NCI-H345 treated with DMSO at 0.1 percent for 48 hours (cell line): ENCODE measurements around the gene HTR4.

Experiments used
- DNase-seq: peaks from one replicate; lab custom pipeline; 2025; ENCODE audit not compliant: unreplicated experiment; lab: John Stamatoyannopoulos, UW

Gene HTR4

GRCh38 chr5:148665431-148665830 is 11.1 kb upstream of the HTR4 start:
- DNase-seq, result no peak

- DNase-seq, result no peak
Observed at GRCh38 chr5:148663509-148663908, 9.2 kb upstream of the HTR4 start.

GRCh38 chr5:148660346-148660660 is 6.0 kb upstream of the HTR4 start:
- DNase-seq, result no peak

GRCh38 chr5:148659641-148660345 is 5.5 kb upstream of the HTR4 start:
- no peak for DNase-seq

GRCh38 chr5:148653291-148653835 is 964 bp downstream of the HTR4 start:
- DNase-seq, result no peak

- no peak for DNase-seq
Observed at GRCh38 chr5:148651528-148651927, 2.8 kb downstream of the HTR4 start.

GRCh38 chr5:148645527-148645926 is 8.8 kb downstream of the HTR4 start:
- DNase-seq, result no peak

- no peak for DNase-seq
Observed at GRCh38 chr5:148641735-148642134, 12.6 kb downstream of the HTR4 start.

- DNase-seq, result no peak
Observed at GRCh38 chr5:148640471-148640870, 13.9 kb downstream of the HTR4 start.

GRCh38 chr5:148639081-148639480 is 15.2 kb downstream of the HTR4 start:
- no peak for DNase-seq

GRCh38 chr5:148636353-148636752 is 18.0 kb downstream of the HTR4 start:
- no peak for DNase-seq

GRCh38 chr5:148635321-148636083 is 18.8 kb downstream of the HTR4 start:
- DNase-seq, result no peak

GRCh38 chr5:148633067-148633377 is 21.3 kb downstream of the HTR4 start:
- no peak for DNase-seq

- DNase-seq, result no peak
Observed at GRCh38 chr5:148632255-148633066, 21.9 kb downstream of the HTR4 start.

GRCh38 chr5:148626986-148627385 is 27.3 kb downstream of the HTR4 start:
- DNase-seq, result no peak

- no peak for DNase-seq
Observed at GRCh38 chr5:148626081-148626613, 28.2 kb downstream of the HTR4 start.

- no peak for DNase-seq
Observed at GRCh38 chr5:148625250-148625649, 29.1 kb downstream of the HTR4 start.

GRCh38 chr5:148623741-148624140 is 30.6 kb downstream of the HTR4 start:
- no peak for DNase-seq

- no peak for DNase-seq
Observed at GRCh38 chr5:148623101-148623500, 31.2 kb downstream of the HTR4 start.

- no peak for DNase-seq
Observed at GRCh38 chr5:148620696-148621095, 33.6 kb downstream of the HTR4 start.

GRCh38 chr5:148620091-148620490 is 34.2 kb downstream of the HTR4 start:
- no peak for DNase-seq

- no peak for DNase-seq
Observed at GRCh38 chr5:148619484-148619883, 34.8 kb downstream of the HTR4 start.
